Suprapubic skin (tissue), 4 donors: ENCODE results near the gene MAGEF1.

Experiments
- CTCF ChIP-seq, 2 donors: fragments of 200-600 bp in 1 of 2; fragments of 450-650 bp in 1 of 2; sonication (generic) in 1 of 2; IDR thresholded peaks; one replicate each; pipeline ENCODE4 v1.5.1; 2016 to 2019; ENCODE audit warnings: antibody characterized with exemption in 2 of 2, mild to moderate bottlenecking in 1 of 2, moderate library complexity in 1 of 2
- EP300 ChIP-seq: sonication (generic); formaldehyde crosslinking; IDR thresholded peaks from one replicate; pipeline ENCODE4 v1.6.1; 2017; ENCODE audit warnings: antibody characterized with exemption
- POLR2A ChIP-seq, 2 donors: fragments of 450-650 bp; IDR thresholded peaks; one replicate each; pipeline ENCODE4 v1.6.1; 2017; ENCODE audit warnings: antibody characterized with exemption in 2 of 2, mild to moderate bottlenecking in 2 of 2, moderate library complexity in 2 of 2
- POLR2AphosphoS5 ChIP-seq, 3 donors: sonication (generic); formaldehyde crosslinking; IDR thresholded peaks; one replicate each; pipeline ENCODE4 v1.6.1; 2017; ENCODE audit warnings: antibody characterized with exemption in 3 of 3

- no peak for TF ChIP-seq CTCF (IDR thresholded peaks at IDR 0.05)
- no peak for TF ChIP-seq POLR2AphosphoS5 (IDR thresholded peaks at IDR 0.05)
- no peak for TF ChIP-seq POLR2A (IDR thresholded peaks at IDR 0.05)
- no peak for TF ChIP-seq EP300
Measured at GRCh38 chr3:184713521-184713920, 1.7 kb upstream of the MAGEF1 start.
